ENCODE measurements around the gene GKN2.
A peak's percentile ranks its signal among the peaks of the same experiment; 100 is the strongest.

The GKN2 gene

GRCh38 chr2:68952887-68953521, at the start of gene GKN2:
TSS of gene GKN2 (minus strand) at chr2:68952893. CDS start at chr2:68952861, 32 bp downstream.
- DNase-seq, result no peak

GRCh38 chr2:69001879-69002278, 49.2 kb upstream of the GKN2 start:
- no peak for DNase-seq

GRCh38 chr2:68997401-68997800, 44.7 kb upstream of the GKN2 start:
- DNase-seq, result no peak

- DNase-seq, result no peak
These were observed 43.2 kb upstream of the GKN2 start for GRCh38 chr2:68995916-68996315.

GRCh38 chr2:68994864-68995263, 42.2 kb upstream of the GKN2 start:
- DNase-seq, result peak; percentile 10 to 14

- DNase-seq, result no peak
These were observed 41.0 kb upstream of the GKN2 start for GRCh38 chr2:68993660-68994059.

- no peak for DNase-seq
These were observed 40.2 kb upstream of the GKN2 start for GRCh38 chr2:68992933-68993332.

GRCh38 chr2:68992341-68992740, 39.6 kb upstream of the GKN2 start:
- DNase-seq, result no peak

- no peak for DNase-seq
These were observed 36.3 kb upstream of the GKN2 start for GRCh38 chr2:68989035-68989434.

GRCh38 chr2:68987021-68987503, 34.4 kb upstream of the GKN2 start:
- no peak for DNase-seq

- DNase-seq, result no peak
These were observed 28.3 kb upstream of the GKN2 start for GRCh38 chr2:68980956-68981355.

- DNase-seq, result no peak
These were observed 25.4 kb upstream of the GKN2 start for GRCh38 chr2:68978098-68978497.

- DNase-seq, result no peak
These were observed 24.8 kb upstream of the GKN2 start for GRCh38 chr2:68977453-68977852.

- DNase-seq, result no peak
These were observed 23.2 kb upstream of the GKN2 start for GRCh38 chr2:68975844-68976243.

- DNase-seq, result no peak
These were observed 22.4 kb upstream of the GKN2 start for GRCh38 chr2:68974946-68975665.

- DNase-seq, result no peak
These were observed 21.6 kb upstream of the GKN2 start, which contains the start of gene GKN1 for GRCh38 chr2:68974251-68974650. TSS of gene GKN1 (plus strand) at chr2:68974636. CDS start at chr2:68974678, 42 bp downstream.

- DNase-seq, result no peak
These were observed 19.0 kb upstream of the GKN2 start for GRCh38 chr2:68971591-68972231.

- DNase-seq, result no peak
These were observed 18.0 kb upstream of the GKN2 start for GRCh38 chr2:68970566-68971265.

- DNase-seq, result no peak
These were observed 17.2 kb upstream of the GKN2 start for GRCh38 chr2:68969736-68970490.

GRCh38 chr2:68968221-68968620, 15.5 kb upstream of the GKN2 start:
- DNase-seq, result peak; percentile 38 to 64

- DNase-seq, result no peak
These were observed 11.6 kb upstream of the GKN2 start for GRCh38 chr2:68964282-68964681.

- no peak for DNase-seq
These were observed 8.7 kb upstream of the GKN2 start for GRCh38 chr2:68961380-68961779.
